Activated T-helper 2 cell treated with anti-CD3 and anti-CD28 coated beads, Interferon-gamma antibody, Interleukin-2, Interleukin-4, amounts not matched to agents 10 μg/mL and 5 μg/mL and 100 μg/mL, durations not matched to agents 14 hours and 24 hours and 36 hours (primary cell): Measurements from ENCODE around the gene KLHL13. TPM values are rescaled to one million over a fixed set of nuclear protein-coding genes. Genes with fewer than 3 reads are reported as not detected.

Experiments used
- DNase-seq: peaks from one replicate; pipeline ENCODE4 v3.0.0; 2021; ENCODE audit warnings: low spot score
- H3K27ac Mint-ChIP-seq: one replicate; pipeline ENCODE4 v1.8.0; 2021; ENCODE audit warnings: mixed read lengths
- H3K27me3 Mint-ChIP-seq: one replicate; pipeline ENCODE4 v1.8.0; 2021; ENCODE audit warnings: low read depth, mixed read lengths
- H3K36me3 Mint-ChIP-seq: one replicate; pipeline ENCODE4 v1.8.0; 2021; ENCODE audit warnings: low read depth, mixed read lengths
- H3K4me1 Mint-ChIP-seq: one replicate; pipeline ENCODE4 v1.8.0; 2021; ENCODE audit warnings: low read depth, mixed read lengths
- H3K4me3 Mint-ChIP-seq: one replicate; pipeline ENCODE4 v1.8.0; 2021; ENCODE audit warnings: low read depth, mild to moderate bottlenecking, moderate library complexity, mixed read lengths
- H3K9me3 Mint-ChIP-seq: one replicate; pipeline ENCODE4 v1.8.0; 2021; ENCODE audit warnings: mixed read lengths
- intact Hi-C: fragments of 100-400 bp; cut with micrococcal nuclease; formaldehyde crosslinking; loops from one replicate; pipeline ENCODE4 v1.15.1; 2023
- total RNA-seq: library from RNA; stranded (reverse); gene quantifications from 2 replicates; pipeline ENCODE4 v1.2.3, GENCODE V29; 2022

The KLHL13 gene
- total RNA-seq, 1 donor from 2014 or later: 0.32 TPM

DNA sequence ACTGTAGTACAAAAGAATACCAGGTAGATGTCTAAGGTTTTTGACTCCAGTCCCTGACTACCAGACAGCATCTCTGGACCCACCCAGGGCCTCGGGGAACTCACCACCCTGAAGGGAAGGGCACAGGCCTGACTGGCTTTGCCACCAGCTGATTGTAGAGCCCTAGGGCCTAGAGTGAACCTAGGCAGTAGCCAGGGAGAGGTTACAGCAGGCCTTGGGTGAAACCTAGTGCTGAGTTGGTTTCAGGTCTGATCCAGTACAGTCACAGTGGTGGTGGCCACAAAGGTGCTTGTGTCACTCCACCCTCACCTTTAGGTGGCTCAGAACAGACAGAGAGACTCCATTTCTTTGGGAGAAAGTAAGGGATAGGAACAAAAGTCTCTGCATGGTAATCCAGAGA, 244.8 kb downstream of the KLHL13 start:
- H3K27me3 Mint-ChIP-seq: no peaks in the 10 kb centered on the region
- H3K4me3 Mint-ChIP-seq: no peak overlapping the region
- no peaks in the 10 kb centered on the region for H3K4me1 Mint-ChIP-seq
- H3K36me3 Mint-ChIP-seq: no peaks in the 10 kb centered on the region
- peaks cover 11% of the 10 kb centered on the region for H3K9me3 Mint-ChIP-seq
- DNase-seq: no peak
- no peak overlapping the region for H3K27ac Mint-ChIP-seq
- intact Hi-C loops: no loop called here

DNA sequence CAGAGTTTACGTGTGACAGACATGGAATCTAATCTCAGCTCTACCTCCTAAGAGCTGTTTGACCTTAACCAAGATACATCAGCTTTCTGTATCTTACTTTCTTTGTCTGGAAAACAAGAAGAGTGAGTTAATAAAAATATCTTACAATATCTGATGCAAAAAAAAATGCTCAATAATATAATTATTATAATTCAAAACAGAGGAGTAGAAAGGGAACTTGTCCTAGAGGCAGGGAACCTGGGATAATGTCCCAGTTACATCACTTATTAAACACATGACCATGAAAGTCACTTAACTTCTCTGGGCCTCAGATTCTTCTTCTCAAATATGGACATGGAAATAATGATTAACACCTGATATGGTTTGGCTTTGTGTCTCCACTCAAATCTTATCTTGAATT, 256.1 kb downstream of the KLHL13 start:
- no peak for DNase-seq
- no peak overlapping the region for H3K4me3 Mint-ChIP-seq
- intact Hi-C loops: no loop called here
- no peak overlapping the region for H3K27ac Mint-ChIP-seq
- no peaks in the 10 kb centered on the region for H3K9me3 Mint-ChIP-seq
- no peaks in the 10 kb centered on the region for H3K36me3 Mint-ChIP-seq
- H3K27me3 Mint-ChIP-seq: no peaks in the 10 kb centered on the region
- no peaks in the 10 kb centered on the region for H3K4me1 Mint-ChIP-seq

DNA sequence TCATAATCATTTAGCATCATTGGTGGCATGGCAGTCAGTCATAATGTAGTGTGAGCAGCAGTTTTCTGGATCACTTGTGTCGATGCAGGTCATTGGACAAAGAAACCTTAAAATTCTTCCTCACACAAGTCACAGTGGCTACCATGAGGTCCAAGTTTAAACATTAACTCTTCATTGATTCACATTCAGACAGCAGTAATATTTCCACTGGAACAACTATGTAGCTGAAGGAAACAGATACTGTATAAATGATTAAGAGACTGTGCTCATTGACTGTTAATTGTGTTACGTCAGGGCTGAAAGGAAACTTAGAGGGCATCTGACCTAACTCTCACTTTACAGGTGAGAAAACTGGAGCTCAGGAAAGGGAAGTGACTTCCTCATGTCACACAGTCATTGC, 261.8 kb downstream of the KLHL13 start:
- DNase-seq: no peak
- H3K27ac Mint-ChIP-seq: no peak overlapping the region
- no peaks in the 10 kb centered on the region for H3K36me3 Mint-ChIP-seq
- intact Hi-C loops: no loop called here
- H3K4me3 Mint-ChIP-seq: no peak overlapping the region
- H3K4me1 Mint-ChIP-seq: no peaks in the 10 kb centered on the region
- H3K9me3 Mint-ChIP-seq: no peaks in the 10 kb centered on the region
- H3K27me3 Mint-ChIP-seq: no peaks in the 10 kb centered on the region

- H3K9me3 Mint-ChIP-seq: no peaks in the 10 kb centered on the region
Measured at GRCh38 chrX:117851025-117851424, 265.6 kb downstream of the KLHL13 start.

More at GRCh38 chrX:117851025-117851424, 265.6 kb downstream of the KLHL13 start:
- Mint-ChIP-seq H3K4me1 (no peaks in the 10 kb centered on the region), H3K27me3 (no peaks in the 10 kb centered on the region), H3K27ac (no peak overlapping the region), H3K36me3 (no peaks in the 10 kb centered on the region), H3K4me3 (no peak overlapping the region)
- intact Hi-C loops: no loop called here
- no peak for DNase-seq

Other genes with a start within 250 kb of the KLHL13 start
- 10.0 and 12.9 TPM in 2 replicates for gene WDR44, start 229.3 kb upstream of the KLHL13 start, total RNA-seq